SK-N-SH treated with all-trans-retinoic acid at 6 μM for 48 hours (cell line): Measurements from ENCODE around the gene SLC12A5.

Source experiments
- ATAC-seq: fragments of 200-7000 bp; cut with Tn5 transposase; 3 replicates; pipeline ENCODE4 v1.9.1; 2020; ENCODE audit warnings: mild to moderate bottlenecking, moderate library complexity
- ARNTL ChIP-seq: fragments of 450-650 bp; formaldehyde crosslinking; IDR thresholded peaks from 2 replicates; pipeline ENCODE4 v1.5.0; 2020; ENCODE audit warnings: low read depth, mild to moderate bottlenecking, moderate library complexity, borderline replicate concordance
- BACH2 ChIP-seq: fragments of 250-450 bp; sonication (Bioruptor Pico); IDR thresholded peaks from 2 replicates; pipeline ENCODE4 v1.9.0; 2021; ENCODE audit warnings: mild to moderate bottlenecking, borderline replicate concordance
- CREB5 ChIP-seq: fragments of 250-450 bp; sonication (Bioruptor Pico); IDR thresholded peaks from 2 replicates; pipeline ENCODE4 v1.5.1; 2020; ENCODE audit warnings: low read depth, mild to moderate bottlenecking, moderate library complexity
- CSDC2 ChIP-seq: fragments of 250-450 bp; sonication (Bioruptor Pico); IDR thresholded peaks from 2 replicates; pipeline ENCODE4 v1.5.0; 2020; ENCODE audit warnings: mild to moderate bottlenecking, moderate library complexity
- CSRNP3 ChIP-seq: fragments of 250-450 bp; sonication (Bioruptor Pico); IDR thresholded peaks from 2 replicates; pipeline ENCODE4 v1.5.1; 2021; ENCODE audit warnings: mild to moderate bottlenecking, moderate library complexity
- ESRRG ChIP-seq: fragments of 250-450 bp; sonication (Bioruptor Pico); IDR thresholded peaks from 2 replicates; pipeline ENCODE4 v1.6.1; 2021; ENCODE audit warnings: mild to moderate bottlenecking
- GLIS3 ChIP-seq: fragments of 250-450 bp; sonication (Bioruptor Pico); IDR thresholded peaks from 2 replicates; pipeline ENCODE4 v1.5.0; 2020; ENCODE audit warnings: mild to moderate bottlenecking, moderate library complexity
- ISL1 ChIP-seq: fragments of 250-450 bp; sonication (Bioruptor Pico); IDR thresholded peaks from 2 replicates; pipeline ENCODE4 v2.1.2; 2022; ENCODE audit warnings: mild to moderate bottlenecking, moderate library complexity
- OSR1 ChIP-seq: fragments of 250-450 bp; sonication (Bioruptor Pico); IDR thresholded peaks from 2 replicates; pipeline ENCODE4 v1.8.0; 2022; ENCODE audit warnings: moderate library complexity, mild to moderate bottlenecking, inconsistent platforms
- PATZ1 ChIP-seq: fragments of 250-450 bp; sonication (Bioruptor Pico); IDR thresholded peaks from 2 replicates; pipeline ENCODE4 v1.8.0; 2020; ENCODE audit warnings: mild to moderate bottlenecking, moderate library complexity, borderline replicate concordance
- POU6F1 ChIP-seq: fragments of 250-450 bp; sonication (Bioruptor Pico); IDR thresholded peaks from 2 replicates; pipeline ENCODE4 v1.8.0; 2021; ENCODE audit warnings: low read depth, mild to moderate bottlenecking, moderate library complexity, borderline replicate concordance
- RARB ChIP-seq: fragments of 250-450 bp; sonication (Bioruptor Pico); IDR thresholded peaks from 2 replicates; pipeline ENCODE4 v1.8.0; 2021; ENCODE audit warnings: mild to moderate bottlenecking, moderate library complexity
- SNAI2 ChIP-seq: fragments of 250-450 bp; sonication (Bioruptor Pico); IDR thresholded peaks from 2 replicates; pipeline ENCODE4 v1.5.0; 2020; ENCODE audit warnings: mild to moderate bottlenecking, moderate library complexity
- TSHZ2 ChIP-seq: fragments of 250-450 bp; sonication (Bioruptor Pico); IDR thresholded peaks from 2 replicates; pipeline ENCODE4 v1.5.0; 2020; ENCODE audit warnings: mild to moderate bottlenecking, moderate library complexity
- ZFP3 ChIP-seq: fragments of 250-450 bp; sonication (Bioruptor Pico); IDR thresholded peaks from 2 replicates; pipeline ENCODE4 v1.5.0; 2020; ENCODE audit warnings: mild to moderate bottlenecking, moderate library complexity
- ZFP30 ChIP-seq: fragments of 450-650 bp; formaldehyde crosslinking; IDR thresholded peaks from 2 replicates; pipeline ENCODE4 v1.5.0; 2022; ENCODE audit warnings: mild to moderate bottlenecking, moderate library complexity
- ZNF565 ChIP-seq: fragments of 450-650 bp; formaldehyde crosslinking; conservative IDR thresholded peaks from 2 replicates; pipeline ENCODE4 v1.5.0; 2020; ENCODE audit warnings: low read depth, mild to moderate bottlenecking, moderate library complexity
- ZNF70 ChIP-seq: fragments of 450-650 bp; formaldehyde crosslinking; IDR thresholded peaks from 2 replicates; pipeline ENCODE4 v1.5.0; 2020; ENCODE audit warnings: mild to moderate bottlenecking, moderate library complexity

SLC12A5 gene

GRCh38 chr20:46022411-46023147 is 6.4 kb upstream of the SLC12A5 start:
- TF ChIP-seq ZNF70, result 0 out of 2 replicates have a peak, but pooled peaks have one; percentile 72
- TF ChIP-seq RARB, result no peak
- ATAC-seq, result peak; percentile 22

- no peak for ATAC-seq
- TF ChIP-seq ZNF70 (no peak), CREB5 (CRISPR knock-in tag) (no peak), ZFP3 (CRISPR knock-in tag) (no peak), PATZ1 (no peak), BACH2 (CRISPR knock-in tag) (no peak), RARB (no peak), GLIS3 (CRISPR knock-in tag) (no peak), TSHZ2 (no peak), OSR1 (CRISPR knock-in tag) (no peak), ZFP30 (CRISPR knock-in tag) (no peak), SNAI2 (CRISPR knock-in tag) (no peak), ZNF565 (CRISPR knock-in tag) (no peak), ESRRG (no peak)
- TF ChIP-seq, all 23 proteins: peak for 0
Observed at GRCh38 chr20:46023148-46023484, 5.9 kb upstream of the SLC12A5 start.

- TF ChIP-seq CREB5 (CRISPR knock-in tag) (no peak), GLIS3 (CRISPR knock-in tag) (no peak), ARNTL (no peak), ISL1 (CRISPR knock-in tag) (no peak), ZFP30 (CRISPR knock-in tag) (no peak), PATZ1 (no peak), BACH2 (CRISPR knock-in tag) (no peak), SNAI2 (CRISPR knock-in tag) (no peak), ZNF70 (no peak), ZNF565 (CRISPR knock-in tag) (no peak), ZFP3 (CRISPR knock-in tag) (no peak), TSHZ2 (no peak), CSDC2 (CRISPR knock-in tag) (no peak), CSRNP3 (CRISPR knock-in tag) (no peak), POU6F1 (CRISPR knock-in tag) (no peak), ESRRG (no peak)
- ATAC-seq, result no peak
Observed at GRCh38 chr20:46023999-46024398, 5.0 kb upstream of the SLC12A5 start.
